Mesothelial cell of epicardium (in vitro differentiated cells): ENCODE measurements around the gene LRRC28. TPM values are rescaled to one million over a fixed set of nuclear protein-coding genes. Genes with fewer than 3 reads are reported as not detected.

ENCODE experiments used
- DNase-seq, 2 experiments: peaks; one replicate each; pipeline ENCODE4 v3.0.0; 2021; ENCODE audit warnings: low spot score in 2 of 2; ENCODE audit not compliant: unreplicated experiment in 2 of 2
- H3K27ac Mint-ChIP-seq: 2 replicates; pipeline ENCODE4 v1.8.0; 2021; ENCODE audit warnings: mixed read lengths
- H3K27me3 Mint-ChIP-seq: 2 replicates; pipeline ENCODE4 v1.8.0; 2021; ENCODE audit warnings: low read depth, mixed read lengths
- H3K36me3 Mint-ChIP-seq: 2 replicates; pipeline ENCODE4 v1.8.0; 2021; ENCODE audit warnings: mixed read lengths
- H3K4me1 Mint-ChIP-seq: 2 replicates; pipeline ENCODE4 v1.8.0; 2021; ENCODE audit warnings: mixed read lengths
- H3K4me3 Mint-ChIP-seq: 2 replicates; pipeline ENCODE4 v1.8.0; 2021; ENCODE audit warnings: mild to moderate bottlenecking, moderate library complexity, mixed read lengths
- H3K9me3 Mint-ChIP-seq: 2 replicates; pipeline ENCODE4 v1.8.0; 2021; ENCODE audit warnings: mixed read lengths
- CTCF ChIP-seq: fragments of 200-600 bp; sonication (generic); IDR thresholded peaks from one replicate; pipeline ENCODE4 v1.5.0; 2021; ENCODE audit warnings: antibody characterized with exemption; ENCODE audit not compliant: unreplicated experiment
- total RNA-seq: library from RNA; stranded (reverse); gene quantifications from 3 replicates; pipeline ENCODE4 v1.2.1, GENCODE V29; 2021

Gene LRRC28
- total RNA-seq, 1 donor from 2014 or later, result 29.3 TPM

DNA sequence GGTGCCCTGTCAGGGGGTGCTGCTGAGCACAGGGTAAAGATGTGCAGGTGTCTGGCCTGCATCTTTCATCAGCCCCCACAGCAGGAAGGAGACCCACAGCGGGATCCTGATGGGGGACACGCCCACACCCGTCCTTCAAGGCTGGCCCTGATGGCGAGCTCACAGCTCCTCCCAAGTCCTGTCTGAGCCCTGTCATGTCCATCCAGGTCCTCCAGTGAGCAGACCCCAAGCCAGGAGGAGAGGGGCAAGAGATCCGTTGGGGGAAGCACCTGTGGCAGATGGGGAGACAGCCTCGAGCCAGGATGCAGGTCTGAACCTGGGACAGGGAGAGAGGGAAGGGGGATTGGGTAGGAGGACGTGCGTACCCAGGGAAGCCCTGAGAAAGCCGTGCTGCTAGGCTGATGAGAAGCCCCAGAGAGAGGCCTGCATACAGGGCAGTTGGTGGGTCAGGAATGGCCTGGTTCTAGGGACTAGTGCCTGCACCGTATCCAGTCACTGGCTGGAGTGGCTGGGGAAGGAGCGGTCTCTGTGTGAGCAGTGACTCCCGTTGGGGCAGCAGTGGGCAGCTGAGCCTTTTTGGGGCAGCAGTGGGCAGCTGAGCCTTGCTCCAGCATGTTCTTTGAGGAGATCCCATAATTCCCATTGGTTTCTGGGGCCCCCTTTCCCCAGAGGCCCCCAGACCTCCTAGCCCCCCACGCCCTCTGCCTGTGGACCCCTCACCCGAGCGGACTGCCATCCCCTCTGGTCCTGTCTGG, 181.2 kb downstream of the LRRC28 start:
- Mint-ChIP-seq H3K27ac (no peak overlapping the region), H3K36me3 (no peaks in the 10 kb centered on the region), H3K9me3 (no peaks in the 10 kb centered on the region), H3K27me3 (no peaks in the 10 kb centered on the region), H3K4me3 (no peak overlapping the region), H3K4me1 (peaks cover 11% of the 10 kb centered on the region)
- no peak for TF ChIP-seq CTCF
- no peak for DNase-seq

DNA sequence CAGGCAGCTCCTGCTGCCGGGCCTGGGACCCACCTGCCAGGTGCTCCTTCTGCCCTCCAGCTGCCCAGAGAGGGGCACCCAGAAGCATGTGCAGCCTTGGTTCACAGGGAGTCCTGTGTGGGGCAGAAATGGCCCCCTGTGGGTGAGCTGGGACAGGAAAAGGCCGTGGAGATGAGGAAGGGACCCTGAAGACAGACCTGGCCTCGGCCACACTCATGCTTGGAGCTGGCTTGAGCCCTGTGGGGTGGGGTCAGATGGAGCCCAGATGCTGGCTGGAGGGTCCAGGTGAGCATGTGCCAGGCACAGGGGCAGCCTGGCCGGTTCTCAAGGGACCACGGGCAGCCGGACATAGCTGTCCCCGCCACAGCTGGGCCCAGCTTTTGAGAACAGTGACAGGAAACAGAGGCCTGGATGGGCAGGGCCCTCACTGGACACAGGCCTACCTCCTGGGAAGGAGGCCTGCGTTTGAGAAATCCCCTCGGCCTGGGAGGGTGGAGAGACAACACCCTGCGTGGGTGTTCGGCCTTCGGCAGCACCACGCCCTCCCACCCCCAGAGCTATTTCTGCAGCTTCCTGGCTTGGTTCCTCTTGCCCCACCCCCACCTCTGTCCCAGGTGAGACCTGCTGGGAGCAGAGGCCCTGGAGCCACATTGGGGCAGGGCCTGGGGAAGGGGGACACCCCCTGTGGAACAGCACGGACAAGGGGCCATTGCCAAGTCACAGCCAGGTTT, 181.9 kb downstream of the LRRC28 start:
- H3K4me3 Mint-ChIP-seq, result no peak overlapping the region
- H3K36me3 Mint-ChIP-seq, result no peaks in the 10 kb centered on the region
- H3K27me3 Mint-ChIP-seq, result no peaks in the 10 kb centered on the region
- no peak overlapping the region for H3K27ac Mint-ChIP-seq
- H3K9me3 Mint-ChIP-seq, result no peaks in the 10 kb centered on the region
- TF ChIP-seq CTCF, result no peak
- H3K4me1 Mint-ChIP-seq, result peaks cover 11% of the 10 kb centered on the region
- DNase-seq, result no peak

DNA sequence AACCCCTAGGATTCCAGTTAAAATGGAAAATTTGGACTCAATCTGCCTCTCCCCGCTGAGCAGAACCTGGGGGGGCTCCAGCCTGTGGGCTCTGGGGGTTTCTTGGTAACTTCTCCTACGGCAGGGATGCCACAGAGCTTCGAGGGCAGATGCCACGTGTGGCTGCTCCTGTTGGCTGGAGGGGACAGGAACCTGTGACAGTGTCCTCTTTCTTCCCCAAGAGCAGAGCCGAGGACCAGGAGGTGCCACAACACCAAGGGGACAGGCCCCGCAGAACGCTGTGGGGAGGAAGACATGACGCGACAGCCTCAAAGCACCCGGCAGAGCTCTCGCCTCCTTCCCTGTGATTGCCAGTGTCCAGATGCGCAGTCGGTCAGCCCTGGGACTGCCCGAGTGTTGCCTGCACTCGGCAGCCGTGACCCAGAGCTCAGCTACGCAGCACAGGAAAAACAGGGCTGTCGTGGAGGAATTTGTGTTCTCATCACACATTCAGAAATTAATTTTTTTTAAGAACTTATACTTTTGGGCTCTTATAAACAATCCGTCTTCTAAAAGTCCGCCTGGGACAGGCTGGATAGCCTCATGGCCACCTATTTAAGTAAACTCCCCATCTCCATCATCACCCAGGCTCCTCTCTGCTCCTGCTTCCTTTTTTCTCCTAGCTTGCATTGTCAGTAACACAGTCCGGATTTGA, 182.6 kb downstream of the LRRC28 start:
- no peak for TF ChIP-seq CTCF
- no peak overlapping the region for H3K4me3 Mint-ChIP-seq
- no peaks in the 10 kb centered on the region for H3K36me3 Mint-ChIP-seq
- no peak for DNase-seq
- no peaks in the 10 kb centered on the region for H3K27me3 Mint-ChIP-seq
- no peak overlapping the region for H3K27ac Mint-ChIP-seq
- H3K4me1 Mint-ChIP-seq, result peaks cover 15% of the 10 kb centered on the region
- H3K9me3 Mint-ChIP-seq, result no peaks in the 10 kb centered on the region

- no peak for DNase-seq
- no peak overlapping the region for H3K4me3 Mint-ChIP-seq
- peaks cover 15% of the 10 kb centered on the region for H3K4me1 Mint-ChIP-seq
- no peaks in the 10 kb centered on the region for H3K27me3 Mint-ChIP-seq
- TF ChIP-seq CTCF, result no peak
- no peak overlapping the region for H3K27ac Mint-ChIP-seq
- H3K9me3 Mint-ChIP-seq, result no peaks in the 10 kb centered on the region
- H3K36me3 Mint-ChIP-seq, result no peaks in the 10 kb centered on the region
Measured at GRCh38 chr15:99434506-99435112, 183.3 kb downstream of the LRRC28 start.

DNA sequence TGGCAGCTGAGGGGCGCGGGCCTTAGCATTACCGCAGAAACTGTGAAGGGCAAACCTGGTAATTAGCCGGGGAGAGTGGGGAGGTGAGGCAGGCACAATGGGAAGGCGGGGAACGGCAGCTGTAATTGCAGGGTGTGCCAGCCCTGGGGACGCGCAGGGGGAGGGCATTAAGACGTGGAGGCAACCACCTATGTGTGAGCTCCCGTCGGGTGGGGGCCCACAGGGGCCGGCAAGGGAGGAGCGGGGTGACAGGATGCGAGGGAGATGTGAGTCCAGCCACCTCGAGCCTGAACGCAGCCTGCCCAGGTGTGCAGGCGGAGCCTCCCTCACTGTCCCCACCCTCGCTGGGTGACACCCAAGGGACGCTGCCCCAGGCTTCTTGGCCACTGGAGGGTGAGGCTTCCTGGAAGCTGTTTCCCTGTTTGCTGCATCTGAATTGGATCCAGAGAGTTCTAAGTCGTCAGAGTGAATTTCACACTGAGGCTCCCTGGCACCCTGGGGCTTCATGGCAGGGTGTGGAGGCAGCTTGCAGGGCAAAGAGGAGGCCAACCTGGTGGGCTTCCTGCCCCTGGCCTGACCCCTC, 183.9 kb downstream of the LRRC28 start:
- H3K4me1 Mint-ChIP-seq, result peaks cover 15% of the 10 kb centered on the region
- no peaks in the 10 kb centered on the region for H3K9me3 Mint-ChIP-seq
- H3K27me3 Mint-ChIP-seq, result no peaks in the 10 kb centered on the region
- H3K4me3 Mint-ChIP-seq, result no peak overlapping the region
- no peak for TF ChIP-seq CTCF
- no peaks in the 10 kb centered on the region for H3K36me3 Mint-ChIP-seq
- no peak overlapping the region for H3K27ac Mint-ChIP-seq
- DNase-seq, result no peak
